ENCODE results near the gene RBMS3.

GRCh38 chr3:29301332-29302019, 20.6 kb downstream of the RBMS3 start:
- TF ChIP-seq, protein P1, sequence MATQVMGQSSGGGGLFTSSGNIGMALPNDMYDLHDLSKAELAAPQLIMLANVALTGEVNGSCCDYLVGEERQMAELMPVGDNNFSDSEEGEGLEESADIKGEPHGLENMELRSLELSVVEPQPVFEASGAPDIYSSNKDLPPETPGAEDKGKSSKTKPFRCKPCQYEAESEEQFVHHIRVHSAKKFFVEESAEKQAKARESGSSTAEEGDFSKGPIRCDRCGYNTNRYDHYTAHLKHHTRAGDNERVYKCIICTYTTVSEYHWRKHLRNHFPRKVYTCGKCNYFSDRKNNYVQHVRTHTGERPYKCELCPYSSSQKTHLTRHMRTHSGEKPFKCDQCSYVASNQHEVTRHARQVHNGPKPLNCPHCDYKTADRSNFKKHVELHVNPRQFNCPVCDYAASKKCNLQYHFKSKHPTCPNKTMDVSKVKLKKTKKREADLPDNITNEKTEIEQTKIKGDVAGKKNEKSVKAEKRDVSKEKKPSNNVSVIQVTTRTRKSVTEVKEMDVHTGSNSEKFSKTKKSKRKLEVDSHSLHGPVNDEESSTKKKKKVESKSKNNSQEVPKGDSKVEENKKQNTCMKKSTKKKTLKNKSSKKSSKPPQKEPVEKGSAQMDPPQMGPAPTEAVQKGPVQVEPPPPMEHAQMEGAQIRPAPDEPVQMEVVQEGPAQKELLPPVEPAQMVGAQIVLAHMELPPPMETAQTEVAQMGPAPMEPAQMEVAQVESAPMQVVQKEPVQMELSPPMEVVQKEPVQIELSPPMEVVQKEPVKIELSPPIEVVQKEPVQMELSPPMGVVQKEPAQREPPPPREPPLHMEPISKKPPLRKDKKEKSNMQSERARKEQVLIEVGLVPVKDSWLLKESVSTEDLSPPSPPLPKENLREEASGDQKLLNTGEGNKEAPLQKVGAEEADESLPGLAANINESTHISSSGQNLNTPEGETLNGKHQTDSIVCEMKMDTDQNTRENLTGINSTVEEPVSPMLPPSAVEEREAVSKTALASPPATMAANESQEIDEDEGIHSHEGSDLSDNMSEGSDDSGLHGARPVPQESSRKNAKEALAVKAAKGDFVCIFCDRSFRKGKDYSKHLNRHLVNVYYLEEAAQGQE (IDR thresholded peaks at IDR 0.05; ENCODE audit: low read depth), result no peak
- no peak for TF ChIP-seq SP1 (IDR thresholded peaks at IDR 0.05; ENCODE audit: low read depth)
- TF ChIP-seq YY1 (IDR thresholded peaks at IDR 0.05; ENCODE audit: extremely low read depth, insufficient replicate concordance, low read depth, low read length), result no peak
- TF ChIP-seq CTCF (IDR thresholded peaks at IDR 0.05 in 2 of 3, conservative IDR thresholded peaks at IDR 0.05 in 1 of 3; ENCODE audit: borderline replicate concordance in 1 of 3, insufficient read depth in 1 of 3, low read depth in 2 of 3, low read length in 2 of 3), result no peak
- TF ChIP-seq MAX (IDR thresholded peaks at IDR 0.05), result no peak
- no peak for TF ChIP-seq ZNF274 (IDR thresholded peaks at IDR 0.05; ENCODE audit: low read depth, low read length)
- no peak for TF ChIP-seq EZH2 (IDR thresholded peaks at IDR 0.05)
- no peak for TF ChIP-seq POLR2A (IDR thresholded peaks at IDR 0.05; ENCODE audit: borderline replicate concordance, extremely low read depth, insufficient read depth, insufficient read length)
- TF ChIP-seq CBX3 (IDR thresholded peaks at IDR 0.05; ENCODE audit: low read depth), result no peak
- TF ChIP-seq POLR2AphosphoS5 (IDR thresholded peaks at IDR 0.05; ENCODE audit: low read depth, low read length), result no peak

Data from HCT116 (cell line).